IPS-20b (cell line): ENCODE results near the gene PLEKHA8.
"Not testable (repeated sequence)": the region's sequence is repeated elsewhere in the genome, so short reads cannot be mapped to it uniquely, and the experiment has no call there.

Experiments
- H3K27ac ChIP-seq: one replicate; pipeline ENCODE4 v1.5.1; 2013; ENCODE audit warnings: low read length
- H3K27me3 ChIP-seq: 2 replicates; pipeline ENCODE4 v1.6.1; 2013; ENCODE audit warnings: mild to moderate bottlenecking, low read length, inconsistent platforms; ENCODE audit not compliant: insufficient read depth
- H3K36me3 ChIP-seq: 2 replicates; pipeline ENCODE4 v1.6.1; 2013; ENCODE audit warnings: low read depth, mild to moderate bottlenecking, inconsistent platforms, low read length, moderate library complexity; ENCODE audit not compliant: insufficient read depth
- H3K4me1 ChIP-seq: 2 replicates; pipeline ENCODE4 v1.6.1; 2013; ENCODE audit warnings: mild to moderate bottlenecking, control low read depth, inconsistent platforms, low read length, moderate library complexity; ENCODE audit not compliant: insufficient read depth
- H3K4me3 ChIP-seq: 2 replicates; pipeline ENCODE4 v1.5.1; 2013; ENCODE audit warnings: mild to moderate bottlenecking, low read length, inconsistent platforms
- H3K9ac ChIP-seq: 2 replicates; pipeline ENCODE4 v1.6.1; 2013; ENCODE audit warnings: low read depth, mild to moderate bottlenecking, inconsistent platforms, low read length, moderate library complexity
- H3K9me3 ChIP-seq: 2 replicates; pipeline ENCODE4 v1.6.1; 2013; ENCODE audit warnings: mild to moderate bottlenecking, low read depth, low read length, inconsistent platforms; ENCODE audit not compliant: insufficient read depth

PLEKHA8 gene

GRCh38 chr7:30041526-30042269, 13.5 kb downstream of the PLEKHA8 start:
- no peak overlapping the region for H3K27ac ChIP-seq

DNA sequence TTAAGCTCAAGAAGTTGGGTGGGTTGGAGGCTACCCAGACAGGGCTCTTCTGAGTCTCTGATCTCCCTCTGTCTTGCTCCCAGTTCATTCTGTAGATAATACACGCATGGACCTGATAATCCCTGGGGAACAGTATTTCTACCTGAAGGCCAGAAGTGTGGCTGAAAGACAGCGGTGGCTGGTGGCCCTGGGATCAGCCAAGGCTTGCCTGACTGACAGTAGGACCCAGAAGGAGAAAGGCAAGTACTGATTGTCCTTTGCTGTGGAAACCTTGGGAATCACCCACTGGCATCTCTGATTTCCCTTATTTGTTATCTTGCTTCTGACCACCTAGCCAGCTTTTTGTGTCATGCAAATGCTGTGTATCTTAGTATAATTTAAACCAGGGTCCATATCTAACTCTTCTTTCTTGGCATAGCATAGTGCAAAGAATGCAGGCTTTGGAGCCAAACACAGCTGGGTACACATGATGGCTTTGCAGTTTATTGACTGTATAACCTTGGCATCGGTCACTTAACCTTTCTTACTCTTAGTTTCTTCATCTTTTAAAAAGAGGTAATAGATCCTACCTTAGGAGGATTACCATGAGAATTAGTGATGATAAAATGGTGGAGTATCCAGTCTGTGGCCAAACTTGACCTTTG, 18.0 kb downstream of the PLEKHA8 start:
- no peak overlapping the region for H3K4me3 ChIP-seq
- H3K9ac ChIP-seq = no peak overlapping the region
- H3K27me3 ChIP-seq = no peaks in the 10 kb centered on the region
- H3K27ac ChIP-seq = no peak overlapping the region
- peaks cover 4% of the 10 kb centered on the region; the same call in 1 of the 2 replicates for H3K4me1 ChIP-seq
- no peaks in the 10 kb centered on the region for H3K9me3 ChIP-seq
- H3K36me3 ChIP-seq = peaks cover 61% of the 10 kb centered on the region

More at GRCh38 chr7:30041526-30042269, 13.5 kb downstream of the PLEKHA8 start:
- Histone ChIP-seq H3K4me1 (peaks cover 4% of the 10 kb centered on the region; the same call in 1 of the 2 replicates), H3K9ac (no peak overlapping the region), H3K36me3 (peaks cover 20% of the 10 kb centered on the region), H3K9me3 (no peaks in the 10 kb centered on the region), H3K27me3 (no peaks in the 10 kb centered on the region), H3K4me3 (no peak overlapping the region)

DNA sequence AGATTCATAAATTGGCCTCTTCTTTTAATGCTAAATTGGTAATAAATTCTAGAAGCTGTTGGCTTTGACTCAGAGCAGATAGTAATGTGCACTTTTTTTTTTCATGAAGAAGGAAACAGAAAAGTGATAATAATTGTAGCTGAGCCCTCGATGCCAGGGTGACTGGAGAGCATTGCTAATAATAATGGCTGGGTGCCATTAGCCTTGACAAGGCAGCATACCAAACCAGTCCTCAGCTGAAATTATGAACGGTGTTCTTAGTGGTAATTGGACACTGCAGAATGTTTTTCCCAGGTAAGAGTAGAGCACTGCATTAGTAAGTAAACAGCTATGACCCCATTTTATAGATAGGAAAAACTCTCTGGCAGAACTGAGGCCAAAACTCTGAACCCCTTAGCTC, 18.9 kb downstream of the PLEKHA8 start:
- no peak overlapping the region for H3K4me3 ChIP-seq
- H3K27me3 ChIP-seq = no peaks in the 10 kb centered on the region
- H3K27ac ChIP-seq = no peak overlapping the region
- H3K9me3 ChIP-seq = no peaks in the 10 kb centered on the region
- H3K9ac ChIP-seq = no peak overlapping the region
- H3K36me3 ChIP-seq = peaks cover 69% of the 10 kb centered on the region
- H3K4me1 ChIP-seq = no peaks in the 10 kb centered on the region; the same call in 1 of the 2 replicates

DNA sequence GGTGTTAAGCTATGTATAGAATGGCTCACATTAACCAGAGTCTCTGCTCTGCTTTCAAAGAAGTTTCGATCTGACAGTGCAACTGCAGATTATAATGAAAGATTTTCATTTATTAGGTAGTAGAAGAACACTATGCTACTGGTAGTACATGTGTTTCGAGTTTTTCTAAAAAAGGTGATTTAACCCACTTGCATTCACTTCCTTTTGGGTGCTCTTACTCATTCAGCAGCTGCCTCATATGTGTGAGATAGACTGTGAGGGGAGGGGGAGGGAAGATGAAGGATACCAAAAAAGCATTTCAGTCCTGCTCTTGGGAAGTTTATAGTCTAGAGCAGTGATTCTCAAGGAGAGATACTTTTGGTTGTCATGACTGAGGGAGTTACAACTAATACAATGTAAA, 20.4 kb downstream of the PLEKHA8 start:
- no peaks in the 10 kb centered on the region for H3K4me1 ChIP-seq
- H3K4me3 ChIP-seq = no peak overlapping the region
- no peaks in the 10 kb centered on the region for H3K9me3 ChIP-seq
- peaks cover 83% of the 10 kb centered on the region for H3K36me3 ChIP-seq
- H3K27ac ChIP-seq = no peak overlapping the region
- H3K9ac ChIP-seq = no peak overlapping the region
- H3K27me3 ChIP-seq = no peaks in the 10 kb centered on the region

DNA sequence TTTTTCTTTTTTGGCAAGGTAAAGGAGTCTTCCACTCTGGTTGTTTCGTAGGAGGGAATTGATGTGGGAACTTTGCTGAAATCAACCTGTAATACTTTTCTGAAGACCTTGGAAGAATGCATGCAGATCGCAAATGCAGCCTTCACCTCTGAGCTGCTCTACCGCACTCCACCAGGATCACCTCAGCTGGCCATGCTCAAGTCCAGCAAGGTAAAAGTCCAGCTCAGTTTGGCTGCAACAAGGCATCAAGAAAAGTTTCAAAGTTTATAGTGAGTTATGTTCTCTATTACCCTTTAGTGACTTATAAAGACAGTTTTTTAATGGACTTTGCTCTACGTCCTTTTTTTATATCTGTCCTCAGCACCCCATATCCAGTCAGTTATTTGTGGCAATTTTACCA, 21.0 kb downstream of the PLEKHA8 start:
- H3K9me3 ChIP-seq = no peaks in the 10 kb centered on the region
- H3K4me3 ChIP-seq = no peak overlapping the region
- H3K36me3 ChIP-seq = peaks cover 89% of the 10 kb centered on the region
- H3K4me1 ChIP-seq = no peaks in the 10 kb centered on the region
- H3K9ac ChIP-seq = no peak overlapping the region
- no peak overlapping the region for H3K27ac ChIP-seq
- no peaks in the 10 kb centered on the region for H3K27me3 ChIP-seq

DNA sequence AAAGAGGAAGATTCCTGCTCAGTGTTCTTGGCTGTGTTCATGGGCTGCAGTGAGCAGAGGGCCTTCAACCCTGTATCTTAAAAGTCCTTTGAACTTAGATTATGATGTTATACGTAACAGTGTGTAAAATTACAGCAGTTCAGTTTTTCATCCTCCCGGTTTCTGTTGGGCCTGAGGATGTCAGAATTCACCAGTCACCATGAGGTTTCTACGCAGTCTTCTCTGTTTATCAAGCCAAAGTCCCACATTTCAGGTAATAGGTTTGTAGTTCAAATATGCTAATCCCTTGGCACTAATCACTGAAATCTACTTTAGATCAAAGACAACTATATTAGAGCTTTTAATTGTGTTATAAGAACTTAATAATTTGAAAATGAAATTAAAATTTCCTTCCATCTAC, 24.9 kb downstream of the PLEKHA8 start:
- Histone ChIP-seq H3K36me3 (peaks cover 82% of the 10 kb centered on the region), H3K27me3 (no peaks in the 10 kb centered on the region), H3K4me1 (no peaks in the 10 kb centered on the region), H3K9ac (no peak overlapping the region), H3K4me3 (no peak overlapping the region), H3K27ac (no peak overlapping the region), H3K9me3 (no peaks in the 10 kb centered on the region; the same call in 1 of the 2 replicates)

GRCh38 chr7:30057741-30058140, 29.5 kb downstream of the PLEKHA8 start:
- Histone ChIP-seq H3K36me3 (peaks cover 72% of the 10 kb centered on the region), H3K27me3 (no peaks in the 10 kb centered on the region), H3K4me3 (no peak overlapping the region), H3K9ac (no peak overlapping the region), H3K4me1 (no peaks in the 10 kb centered on the region), H3K9me3 (no peaks in the 10 kb centered on the region; the same call in 1 of the 2 replicates), H3K27ac (no peak overlapping the region)

GRCh38 chr7:30061786-30062185, 33.6 kb downstream of the PLEKHA8 start:
- H3K36me3 ChIP-seq = peaks cover 76% of the 10 kb centered on the region
- H3K9ac ChIP-seq, H3K9me3 ChIP-seq, H3K4me3 ChIP-seq, H3K27ac ChIP-seq, H3K4me1 ChIP-seq, H3K27me3 ChIP-seq: not testable (repeated sequence)

DNA sequence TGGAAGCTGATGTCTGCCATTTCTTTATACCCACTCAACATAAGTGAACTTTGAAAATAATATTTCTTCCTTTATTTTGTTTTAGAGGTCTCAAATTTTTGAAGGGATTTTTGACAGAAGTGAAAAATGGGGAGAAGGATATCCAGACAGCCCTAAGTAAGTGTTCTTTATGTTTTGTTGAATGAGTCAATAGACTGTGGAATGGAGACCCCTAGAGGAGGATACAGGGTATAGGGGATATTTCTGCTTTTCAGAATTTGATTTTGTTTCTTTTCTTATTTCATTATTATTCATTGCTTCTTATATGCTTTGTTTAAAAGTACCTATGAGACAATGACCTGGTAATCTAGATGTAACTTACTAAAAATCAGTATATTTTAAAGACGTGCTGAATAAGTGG, 34.4 kb downstream of the PLEKHA8 start:
- Histone ChIP-seq H3K9ac (no peak overlapping the region), H3K36me3 (peaks cover 75% of the 10 kb centered on the region), H3K9me3 (no peaks in the 10 kb centered on the region; the same call in 1 of the 2 replicates), H3K27me3 (no peaks in the 10 kb centered on the region), H3K4me1 (no peaks in the 10 kb centered on the region), H3K27ac (no peak overlapping the region), H3K4me3 (no peak overlapping the region)

DNA sequence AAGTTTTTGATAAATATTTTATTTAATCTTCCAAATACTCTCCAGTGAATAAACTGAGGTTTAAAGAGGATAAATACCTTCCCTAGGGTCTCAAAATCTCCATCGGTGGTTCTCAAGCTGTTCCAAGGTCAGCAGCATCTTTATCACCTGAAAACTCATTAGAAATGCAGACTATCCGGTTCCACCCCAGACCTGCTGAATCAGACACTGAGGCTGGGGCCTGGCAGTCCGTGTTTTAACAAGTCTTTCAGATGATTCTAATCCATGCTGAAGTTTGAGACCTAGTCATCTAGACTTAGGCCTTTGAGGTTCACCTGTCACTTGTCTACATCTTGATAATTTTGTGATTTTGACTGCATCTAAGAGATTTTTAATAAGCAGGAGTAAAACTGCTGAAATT, 37.5 kb downstream of the PLEKHA8 start:
- Histone ChIP-seq H3K27ac (no peak overlapping the region), H3K9ac (no peak overlapping the region), H3K9me3 (no peaks in the 10 kb centered on the region), H3K36me3 (peaks cover 69% of the 10 kb centered on the region), H3K4me1 (no peaks in the 10 kb centered on the region), H3K27me3 (no peaks in the 10 kb centered on the region), H3K4me3 (no peak overlapping the region)

DNA sequence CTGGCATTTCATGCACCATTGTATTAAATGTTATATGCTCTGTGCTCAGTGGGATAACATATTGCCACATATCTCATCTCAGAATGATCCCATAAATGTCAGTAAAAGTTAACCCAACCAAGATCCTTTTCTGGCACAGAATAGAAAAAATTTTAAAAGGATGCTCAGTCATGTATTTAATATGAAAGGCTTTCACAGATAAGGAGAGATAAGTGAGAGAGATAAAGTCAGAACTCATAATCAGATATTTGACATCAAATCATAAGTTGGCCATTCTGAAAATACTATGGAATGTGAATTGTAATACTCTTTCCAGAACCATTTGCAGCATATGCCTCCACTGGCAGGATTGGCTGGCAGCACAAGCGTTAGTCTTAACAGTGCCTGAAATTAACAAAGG, 38.5 kb downstream of the PLEKHA8 start:
- Histone ChIP-seq H3K4me1 (no peaks in the 10 kb centered on the region), H3K4me3 (no peak overlapping the region), H3K27ac (no peak overlapping the region), H3K9me3 (no peaks in the 10 kb centered on the region), H3K36me3 (peaks cover 69% of the 10 kb centered on the region), H3K27me3 (no peaks in the 10 kb centered on the region), H3K9ac (no peak overlapping the region)

GRCh38 chr7:30068117-30068516, 39.9 kb downstream of the PLEKHA8 start:
- Histone ChIP-seq H3K36me3 (peaks cover 60% of the 10 kb centered on the region), H3K27ac (no peak overlapping the region)

More at GRCh38 chr7:30068117-30068516, 39.9 kb downstream of the PLEKHA8 start:
- H3K9ac ChIP-seq = no peak overlapping the region
- no peak overlapping the region for H3K4me3 ChIP-seq
- H3K4me1 ChIP-seq = no peaks in the 10 kb centered on the region
- H3K9me3 ChIP-seq = no peaks in the 10 kb centered on the region
- no peaks in the 10 kb centered on the region for H3K27me3 ChIP-seq
